Measurements from ENCODE around the gene HTR3C. TPM values are rescaled to one million over a fixed set of nuclear protein-coding genes. Genes with fewer than 3 reads are reported as not detected.

Gene HTR3C
- total and polyA plus RNA-seq, 3 donors from 2014 or later: 0.31 TPM; not detected in 2

GRCh38 chr3:184016169-184016570 lies 36.7 kb upstream of the HTR3C start:
- H3K36me3 ChIP-seq (ENCODE audit: low read depth, missing control alignments): no peaks in the 10 kb centered on the region
- intact Hi-C loops (cut with DNase I; ENCODE audit: low total_unique reads): loop anchor here (10.0 kb wide), 1 partner anchor 121 kb away; no protein-coding TSS in a partner anchor
- TF ChIP-seq POLR2A (IDR thresholded peaks at IDR 0.05): no peak
- TF ChIP-seq CTCF (IDR thresholded peaks at IDR 0.05): no peak
- WGBS, 2 donors: 42 to 52% methylated on average over 5 of the region's 5 CpGs
- DNase-seq: peak; percentile 78
- H3K27ac ChIP-seq: peak overlapping the region; percentile 8 to 22
- H3K4me1 ChIP-seq: peaks cover 15% of the 10 kb centered on the region
- no peaks in the 10 kb centered on the region for H3K27me3 ChIP-seq
- H3K9me3 ChIP-seq: no peaks in the 10 kb centered on the region
- H3K4me3 ChIP-seq: peak overlapping the region in 1 of 2 donors; percentile 99

- TF ChIP-seq CTCF (IDR thresholded peaks at IDR 0.05) (peak; percentile 92 to 99 (median 94)), POLR2A (IDR thresholded peaks at IDR 0.05) (no peak)
- no peaks in the 10 kb centered on the region for H3K9me3 ChIP-seq
- intact Hi-C loops (cut with DNase I; ENCODE audit: low total_unique reads): loop anchor here (10.0 kb wide), 1 partner anchor 122 kb away; no protein-coding TSS in a partner anchor
- H3K4me1 ChIP-seq: peaks cover 15% of the 10 kb centered on the region
- DNase-seq: peak; percentile 69
- H3K36me3 ChIP-seq (ENCODE audit: low read depth, missing control alignments): no peaks in the 10 kb centered on the region
- H3K4me3 ChIP-seq: peak overlapping the region; percentile 86 to 99
- H3K27ac ChIP-seq: peak overlapping the region; percentile 8 to 81
- no peaks in the 10 kb centered on the region for H3K27me3 ChIP-seq
- 6 to 24% methylated on average over 9 to 55 of the region's 57 CpGs for WGBS, 2 donors
Observed at GRCh38 chr3:184016811-184017671, 35.8 kb upstream of the HTR3C start.

GRCh38 chr3:184017672-184018423 lies 35.0 kb upstream of the HTR3C start, which contains the start of gene ABCC5:
Gene ABCC5, minus strand, starts transcription at chr3:184017884. Its CDS starts 3,492 bp downstream, at chr3:184014392.
- no peaks in the 10 kb centered on the region for H3K27me3 ChIP-seq
- peak within 1 kb of the TSS; percentile 8 to 81 for H3K27ac ChIP-seq
- no peaks in the 10 kb centered on the region for H3K36me3 ChIP-seq (ENCODE audit: low read depth, missing control alignments)
- no peaks in the 10 kb centered on the region for H3K9me3 ChIP-seq
- peak within 1 kb of the TSS; percentile 86 to 99 for H3K4me3 ChIP-seq
- TF ChIP-seq CTCF (IDR thresholded peaks at IDR 0.05): peak in 1 of 3 experiments; percentile 56
- no peak for TF ChIP-seq POLR2A (IDR thresholded peaks at IDR 0.05)
- H3K4me1 ChIP-seq: peaks cover 15% of the 10 kb centered on the region
- WGBS, 2 donors: 0% methylated on average over 34 to 48 of the region's 55 CpGs
- intact Hi-C loops (cut with DNase I; ENCODE audit: low total_unique reads): loop anchor here (10.0 kb wide), 1 partner anchor 123 kb away; no protein-coding TSS in a partner anchor
- peak; percentile 96 for DNase-seq

GRCh38 chr3:184018424-184018973 lies 34.3 kb upstream of the HTR3C start:
- Histone ChIP-seq H3K4me1 (peaks cover 15% of the 10 kb centered on the region), H3K36me3 (ENCODE audit: low read depth, missing control alignments) (no peaks in the 10 kb centered on the region), H3K9me3 (no peaks in the 10 kb centered on the region), H3K27ac (peak overlapping the region; percentile 8 to 81), H3K4me3 (peak overlapping the region; percentile 86 to 99), H3K27me3 (no peaks in the 10 kb centered on the region)
- no peak for DNase-seq
- WGBS, 2 donors: 62 to 66% methylated on average over 21 of the region's 21 CpGs
- intact Hi-C loops (cut with DNase I; ENCODE audit: low total_unique reads): loop anchor here (10.0 kb wide), 1 partner anchor 124 kb away; no protein-coding TSS in a partner anchor
- TF ChIP-seq CTCF (IDR thresholded peaks at IDR 0.05) (no peak), POLR2A (IDR thresholded peaks at IDR 0.05) (no peak)
